ENCODE data around the gene SPIRE2. TPM values are rescaled to one million over a fixed set of nuclear protein-coding genes. Genes with fewer than 3 reads are reported as not detected.

Gene SPIRE2
- total RNA-seq, 4 donors from 2014 or later = 3.4 to 9.6 (median 4.3) TPM

DNA sequence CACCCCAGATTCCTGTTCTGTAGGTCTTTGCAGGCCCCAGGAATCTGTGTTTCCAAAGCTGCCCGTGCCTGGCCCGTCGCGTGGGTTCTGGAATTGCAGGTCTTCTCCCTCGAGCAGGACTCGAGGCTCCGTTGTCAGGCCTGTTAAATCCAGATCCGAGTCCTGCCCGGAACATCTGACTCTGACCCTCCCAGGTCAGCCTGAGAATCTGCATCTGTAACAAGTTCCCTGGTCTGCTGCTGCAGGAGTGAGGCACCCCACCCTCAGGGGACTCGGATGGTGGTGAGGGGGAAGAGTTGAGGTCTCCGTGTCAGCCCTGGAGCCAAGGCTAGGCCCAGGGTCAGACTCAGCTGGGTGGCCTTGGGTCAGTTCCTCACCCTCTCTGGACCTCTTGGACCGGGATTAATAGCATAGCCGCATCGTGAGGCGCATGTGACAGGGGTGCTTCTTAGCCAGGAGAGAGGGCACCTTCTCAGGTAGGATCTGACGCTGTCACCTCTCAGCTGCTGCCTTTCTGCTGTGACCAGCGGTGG lies 8.8 kb downstream of the SPIRE2 start:
- H3K27ac ChIP-seq = peak overlapping the region; percentile 7 to 59 (median 32)
- peak overlapping the region in 2 of 4 donors; percentile 22 to 49 for H3K4me3 ChIP-seq

DNA sequence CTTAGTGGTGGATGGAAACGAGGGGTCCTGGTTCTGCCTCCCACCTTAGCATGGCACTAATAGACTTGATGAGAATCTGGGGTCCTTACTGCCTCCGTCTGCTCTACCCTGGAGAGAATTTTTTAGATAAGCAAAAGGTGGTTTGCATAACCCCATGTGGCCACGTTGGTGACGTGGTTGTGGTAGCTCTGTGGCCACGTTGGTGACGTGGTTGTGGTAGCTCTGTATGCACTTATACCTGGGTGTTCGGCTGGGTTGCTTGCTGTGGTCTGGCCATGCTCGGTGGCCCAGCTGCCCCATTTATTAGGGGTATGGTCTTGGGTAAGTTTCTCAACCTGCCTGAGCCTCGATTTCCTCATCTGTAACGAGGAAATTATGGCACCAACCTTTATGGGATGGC lies 13.0 kb downstream of the SPIRE2 start:
- DNase-seq = no peak
- no peak for TF ChIP-seq POLR2A (IDR thresholded peaks at IDR 0.05)
- TF ChIP-seq, protein P1, sequence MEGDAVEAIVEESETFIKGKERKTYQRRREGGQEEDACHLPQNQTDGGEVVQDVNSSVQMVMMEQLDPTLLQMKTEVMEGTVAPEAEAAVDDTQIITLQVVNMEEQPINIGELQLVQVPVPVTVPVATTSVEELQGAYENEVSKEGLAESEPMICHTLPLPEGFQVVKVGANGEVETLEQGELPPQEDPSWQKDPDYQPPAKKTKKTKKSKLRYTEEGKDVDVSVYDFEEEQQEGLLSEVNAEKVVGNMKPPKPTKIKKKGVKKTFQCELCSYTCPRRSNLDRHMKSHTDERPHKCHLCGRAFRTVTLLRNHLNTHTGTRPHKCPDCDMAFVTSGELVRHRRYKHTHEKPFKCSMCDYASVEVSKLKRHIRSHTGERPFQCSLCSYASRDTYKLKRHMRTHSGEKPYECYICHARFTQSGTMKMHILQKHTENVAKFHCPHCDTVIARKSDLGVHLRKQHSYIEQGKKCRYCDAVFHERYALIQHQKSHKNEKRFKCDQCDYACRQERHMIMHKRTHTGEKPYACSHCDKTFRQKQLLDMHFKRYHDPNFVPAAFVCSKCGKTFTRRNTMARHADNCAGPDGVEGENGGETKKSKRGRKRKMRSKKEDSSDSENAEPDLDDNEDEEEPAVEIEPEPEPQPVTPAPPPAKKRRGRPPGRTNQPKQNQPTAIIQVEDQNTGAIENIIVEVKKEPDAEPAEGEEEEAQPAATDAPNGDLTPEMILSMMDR (IDR thresholded peaks at IDR 0.05) = no peak
- H3K36me3 ChIP-seq = no peaks in the 10 kb centered on the region
- no peaks in the 10 kb centered on the region for H3K9me3 ChIP-seq
- no peak overlapping the region for H3K27ac ChIP-seq
- intact Hi-C loops (cut with DNase I) = no loop called here
- H3K27me3 ChIP-seq = no peaks in the 10 kb centered on the region
- H3K4me3 ChIP-seq = no peak overlapping the region
- WGBS, 2 donors = 74 to 81% methylated on average over 9 to 10 of the region's 10 CpGs
- H3K4me1 ChIP-seq = peaks cover 3 to 13% (median 3%) of the 10 kb centered on the region in 3 donors

More for the DNA sequence above, 8.8 kb downstream of the SPIRE2 start:
- Histone ChIP-seq H3K36me3 (no peaks in the 10 kb centered on the region), H3K4me1 (peaks cover 3 to 13% (median 3%) of the 10 kb centered on the region in 3 donors), H3K9me3 (no peaks in the 10 kb centered on the region), H3K27me3 (no peaks in the 10 kb centered on the region)
- DNase-seq = no peak
- intact Hi-C loops (cut with DNase I) = no loop called here
- no peak for TF ChIP-seq POLR2A (IDR thresholded peaks at IDR 0.05)
- TF ChIP-seq, protein P1 (IDR thresholded peaks at IDR 0.05) = no peak
- 77 to 90% methylated on average over 6 to 11 of the region's 17 CpGs for WGBS, 2 donors

DNA sequence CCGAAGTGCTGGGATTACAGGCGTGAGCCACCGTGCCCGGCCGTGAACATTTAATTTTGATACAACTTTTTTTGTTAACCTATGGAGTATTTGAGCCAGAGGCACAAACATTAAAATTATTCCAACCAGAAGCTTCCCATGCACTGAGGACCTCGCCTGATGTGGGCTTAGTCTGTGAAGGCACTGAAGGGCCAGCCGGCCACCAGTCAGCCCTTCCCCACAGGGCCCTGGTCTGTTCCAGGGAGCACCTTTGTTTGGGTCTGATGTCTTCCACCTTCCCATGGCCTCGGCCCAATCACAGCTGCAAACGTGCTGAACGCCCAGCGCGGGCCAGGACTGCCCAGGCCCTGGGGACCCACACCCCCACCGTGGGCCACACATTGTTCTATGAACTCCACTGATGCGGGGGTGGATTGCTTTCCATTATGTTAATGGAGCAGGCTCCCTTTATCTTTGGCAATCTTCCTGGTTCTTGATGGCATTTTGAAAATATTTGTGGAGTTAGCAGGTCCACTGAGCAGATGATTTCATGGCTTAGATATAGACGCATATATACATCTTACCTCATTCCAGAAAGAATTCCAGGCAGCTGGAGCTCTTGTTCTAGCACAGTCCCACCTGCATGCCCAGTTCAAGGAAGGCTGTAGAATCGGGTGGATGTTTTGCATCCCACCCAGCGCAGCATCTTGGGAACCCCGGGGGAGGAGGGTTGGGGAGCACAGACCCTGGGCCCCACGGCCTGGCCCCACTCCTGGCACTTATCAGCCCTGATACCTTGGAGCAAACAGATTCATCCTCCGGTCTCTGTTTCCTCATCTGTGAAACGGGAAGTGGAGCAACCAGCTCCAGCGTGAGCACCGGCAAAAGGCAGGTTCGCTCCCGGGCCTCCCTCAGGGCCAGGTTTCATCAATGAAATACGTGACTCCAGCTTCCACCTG lies 14.5 kb downstream of the SPIRE2 start:
- Histone ChIP-seq H3K4me1 (peaks cover 0 to 7% (median 0%) of the 10 kb centered on the region in 3 donors), H3K27ac (no peak overlapping the region), H3K36me3 (no peaks in the 10 kb centered on the region), H3K27me3 (no peaks in the 10 kb centered on the region), H3K9me3 (no peaks in the 10 kb centered on the region), H3K4me3 (no peak overlapping the region)
- DNase-seq = no peak
- WGBS, 2 donors = 71 to 81% methylated on average over 9 to 20 of the region's 26 CpGs
- TF ChIP-seq, protein P1 (IDR thresholded peaks at IDR 0.05) = no peak
- TF ChIP-seq POLR2A (IDR thresholded peaks at IDR 0.05) = no peak
- intact Hi-C loops (cut with DNase I) = no loop called here

DNA sequence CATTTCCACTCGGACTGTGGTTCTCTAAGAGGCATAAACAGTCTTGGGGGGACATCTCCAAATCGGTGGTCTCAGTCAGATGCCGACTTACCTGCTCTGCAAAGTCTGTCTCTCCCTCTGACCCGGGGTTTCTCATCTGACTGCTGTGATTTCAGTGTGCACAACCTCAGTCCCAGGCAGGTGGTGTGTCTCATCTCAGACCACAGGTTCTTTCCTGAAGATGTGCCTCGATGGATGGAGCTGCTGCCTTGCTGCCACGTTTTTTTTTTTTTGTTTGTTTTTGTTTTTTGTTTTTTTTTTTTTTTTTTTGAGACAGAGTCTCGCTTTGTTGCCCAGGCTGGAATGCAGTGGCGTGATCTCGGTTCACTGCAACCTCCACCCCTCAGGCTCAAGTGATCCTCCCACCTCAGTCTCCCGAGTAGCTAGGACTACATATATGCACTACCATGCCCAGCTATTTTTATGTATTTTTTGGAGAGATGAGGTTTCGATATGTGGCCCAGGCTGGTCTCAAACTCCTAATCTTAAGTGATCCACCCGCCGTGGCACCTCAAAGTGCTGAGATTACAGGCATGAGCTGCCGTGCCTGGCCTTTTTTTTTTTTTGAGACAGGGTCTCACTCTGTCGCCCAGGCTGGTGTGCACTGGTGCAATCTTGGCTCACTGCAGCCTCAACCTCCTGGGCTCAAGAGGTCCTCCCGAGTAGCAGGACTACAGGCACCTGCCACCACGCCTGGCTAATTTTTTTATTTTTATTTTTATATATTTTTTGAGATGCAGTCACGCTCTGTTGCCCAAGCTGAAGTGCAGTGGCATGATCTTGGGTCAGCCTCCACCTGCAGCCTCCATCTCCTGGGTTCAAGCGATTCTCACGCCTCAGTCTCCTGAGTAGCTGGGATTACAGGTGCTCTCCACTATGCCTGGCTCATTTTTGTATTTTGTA lies 15.4 kb downstream of the SPIRE2 start:
- intact Hi-C loops (cut with DNase I) = no loop called here
- no peak for DNase-seq
- no peaks in the 10 kb centered on the region for H3K4me1 ChIP-seq

More for the DNA sequence above, 15.4 kb downstream of the SPIRE2 start:
- H3K4me3 ChIP-seq = no peak overlapping the region
- 59 to 66% methylated on average over 14 to 15 of the region's 20 CpGs for WGBS, 2 donors
- H3K9me3 ChIP-seq = no peaks in the 10 kb centered on the region
- no peak overlapping the region for H3K27ac ChIP-seq
- no peaks in the 10 kb centered on the region for H3K27me3 ChIP-seq
- TF ChIP-seq, protein P1 (IDR thresholded peaks at IDR 0.05) = no peak
- no peak for TF ChIP-seq POLR2A (IDR thresholded peaks at IDR 0.05)
- H3K36me3 ChIP-seq = no peaks in the 10 kb centered on the region
